Measurements from ENCODE around the gene AAK1.
A peak's percentile ranks its signal among the peaks of the same experiment; 100 is the strongest.
"Not testable (repeated sequence)": the region's sequence is repeated elsewhere in the genome, so short reads cannot be mapped to it uniquely, and the experiment has no call there.

AAK1 gene

DNA sequence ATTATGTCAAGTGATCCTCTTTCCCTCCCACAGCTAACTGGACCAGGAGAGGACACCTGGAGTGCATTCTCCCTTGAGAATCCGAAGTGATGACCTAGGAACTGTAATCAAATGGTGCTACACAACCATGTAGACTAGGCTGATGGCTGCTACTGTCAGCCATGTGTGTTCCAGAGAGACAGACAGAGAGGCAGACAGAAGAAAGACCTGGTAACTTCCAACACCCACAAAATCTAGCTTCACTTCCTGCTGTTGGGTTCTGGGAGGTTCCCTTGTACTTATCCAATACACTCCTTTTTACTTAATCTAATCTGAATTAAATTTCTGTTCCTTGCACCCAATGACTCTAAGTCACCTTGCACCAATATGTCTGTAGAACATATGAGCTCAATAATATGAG lies 72.3 kb downstream of the AAK1 start:
- DNase-seq (ENCODE audit: low read depth) = no peak

DNA sequence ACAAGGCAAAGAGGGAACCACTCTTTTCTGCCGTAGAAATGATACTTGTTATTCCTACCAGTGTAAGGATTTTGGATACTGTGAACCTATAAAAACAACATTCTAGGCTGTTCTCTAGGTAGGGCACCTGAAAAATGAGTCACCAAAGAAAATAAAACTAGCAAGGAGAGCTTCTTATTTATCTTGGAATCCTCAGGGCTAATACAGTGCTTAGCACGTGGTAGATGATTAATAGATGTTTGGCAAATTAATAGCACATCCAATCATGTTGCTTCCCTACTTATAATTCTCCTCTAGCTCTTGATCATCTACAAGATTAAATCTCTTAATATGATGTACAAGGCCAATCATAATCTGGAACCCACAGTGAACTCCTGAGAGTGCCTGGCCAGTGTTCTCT lies 73.1 kb downstream of the AAK1 start:
- DNase-seq (ENCODE audit: low read depth) = no peak

DNA sequence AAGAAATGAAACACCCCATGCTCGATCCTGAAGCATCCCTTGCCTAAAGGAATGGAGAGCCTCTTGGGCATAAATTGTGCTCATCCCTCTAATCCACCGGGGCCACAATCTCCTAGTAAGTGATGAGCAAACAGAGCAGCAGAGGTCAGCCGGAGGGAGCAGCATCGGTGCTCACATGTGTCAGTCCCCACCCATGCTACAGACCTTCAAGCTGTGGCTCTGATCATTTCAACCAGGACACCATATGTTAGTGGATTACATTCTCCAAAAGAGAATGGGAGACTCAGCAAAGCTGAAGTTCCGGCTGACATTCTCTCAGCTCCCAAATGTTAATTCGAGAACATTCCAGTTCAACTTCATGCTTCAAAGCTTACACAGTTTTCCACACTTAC lies 75.6 kb downstream of the AAK1 start:
- no peak for DNase-seq (ENCODE audit: low read depth)

DNA sequence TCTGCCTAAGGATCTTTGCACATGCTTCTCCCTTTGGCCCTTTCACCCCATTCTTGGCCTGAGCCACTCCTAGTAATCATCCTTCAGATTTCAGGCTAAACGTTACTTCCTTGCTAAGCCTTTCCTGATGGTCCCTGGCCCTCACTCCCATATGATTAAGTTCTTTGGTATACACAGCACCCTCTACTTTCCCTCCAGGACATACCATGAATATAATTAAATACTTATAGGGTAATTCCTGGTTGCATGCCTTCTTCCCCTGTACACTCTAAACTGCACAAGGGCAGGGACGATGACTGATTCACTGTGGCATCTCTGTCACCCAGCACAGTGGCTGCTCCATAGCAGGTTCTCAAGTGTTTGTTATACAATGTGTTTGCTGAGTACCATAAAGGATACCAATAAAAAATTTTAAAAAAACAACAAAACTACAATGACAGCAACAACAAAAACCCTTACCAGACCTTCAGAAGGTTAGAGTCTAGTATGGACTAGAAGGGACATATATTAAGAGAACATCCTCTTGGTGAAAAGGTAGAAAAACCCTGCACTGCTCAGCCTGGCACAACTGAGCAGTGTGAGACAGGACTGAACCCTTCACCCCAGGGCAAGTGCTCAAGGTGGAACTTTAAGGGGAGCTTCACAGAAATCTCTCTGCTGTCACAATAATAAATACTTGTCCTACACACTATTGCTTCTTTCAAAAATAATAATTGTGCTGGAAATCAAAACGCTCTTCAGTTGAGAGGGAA lies 76.2 kb downstream of the AAK1 start:
- DNase-seq (ENCODE audit: low read depth) = no peak

DNA sequence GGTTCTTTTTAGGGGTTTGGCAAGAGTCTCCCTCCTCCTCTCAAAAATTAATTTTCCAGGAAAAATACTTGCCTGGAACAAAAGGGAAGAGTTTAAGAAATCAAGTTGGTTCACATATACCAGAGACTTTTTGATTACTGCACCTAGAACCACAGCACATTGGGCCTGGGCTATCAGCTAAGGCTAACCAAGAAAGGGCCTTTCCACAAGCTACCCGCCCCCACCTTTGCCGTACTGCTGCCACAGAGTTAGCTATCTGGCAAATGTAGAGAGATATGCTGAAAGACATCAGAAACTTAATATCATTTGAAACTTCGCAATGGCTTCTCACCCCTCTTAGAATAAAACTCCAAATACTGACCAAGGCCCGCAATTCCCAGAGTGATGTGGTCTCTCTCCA lies 76.9 kb downstream of the AAK1 start:
- DNase-seq (ENCODE audit: low read depth) = no peak

GRCh38 chr2:69565431-69565839 lies 78.1 kb downstream of the AAK1 start:
- DNase-seq (ENCODE audit: low read depth) = peak; percentile 45

DNA sequence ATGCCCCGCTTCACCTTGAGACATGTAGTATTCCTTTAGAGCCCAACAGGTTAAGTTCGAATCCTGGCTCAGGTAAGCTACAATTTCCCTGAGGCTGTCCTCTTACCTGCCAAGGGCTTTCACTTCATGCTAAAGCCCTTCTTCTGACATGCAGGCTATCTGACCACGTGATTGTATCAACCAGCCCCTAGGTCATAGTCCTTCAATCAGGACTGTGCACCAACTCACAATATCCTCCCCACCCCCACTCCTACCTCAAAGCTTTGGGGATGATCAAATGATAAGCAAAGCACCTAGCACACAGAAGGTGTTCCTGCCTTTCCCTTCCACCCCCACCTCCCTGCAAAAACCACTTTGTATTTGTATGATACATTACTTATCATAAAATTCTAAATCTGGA lies 78.9 kb downstream of the AAK1 start:
- no peak for DNase-seq (ENCODE audit: low read depth)

DNA sequence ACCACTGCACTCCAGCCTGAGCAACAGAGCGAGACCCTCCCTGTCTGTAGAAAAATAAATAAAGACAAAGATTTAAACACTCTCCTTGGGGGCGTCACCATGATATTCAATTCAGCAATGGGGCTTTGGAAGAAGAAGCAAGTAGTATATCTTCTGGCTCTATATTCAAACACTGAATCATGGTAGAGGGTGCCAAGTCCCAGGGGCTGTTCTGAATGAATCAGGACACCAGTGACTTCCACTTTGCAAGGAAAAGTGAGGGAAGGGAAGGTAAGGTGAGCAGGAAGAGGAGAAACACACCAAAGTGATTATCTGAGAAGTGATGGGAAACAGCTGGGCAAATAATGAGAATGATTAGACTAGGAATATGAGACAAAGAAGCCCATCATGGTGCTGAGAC lies 80.5 kb downstream of the AAK1 start:
- DNase-seq (ENCODE audit: low read depth) = no peak

DNA sequence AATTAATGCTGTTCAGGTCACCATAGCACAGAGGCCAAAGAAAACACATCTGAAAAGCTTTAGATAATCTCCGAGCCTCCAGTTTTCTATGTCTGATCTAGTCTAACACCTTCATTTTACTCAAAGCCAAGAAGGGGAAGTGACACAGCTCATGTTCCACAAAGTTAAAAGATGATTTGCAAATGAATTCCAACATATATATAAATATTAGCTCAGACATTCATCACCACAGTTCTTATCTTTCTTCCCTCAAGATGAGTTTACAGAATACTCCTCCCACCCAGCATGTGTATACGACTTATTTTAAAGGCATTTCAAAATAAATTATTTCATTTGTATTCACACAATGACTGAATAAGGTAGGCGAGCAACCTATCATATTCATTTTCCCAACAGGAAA lies 82.4 kb downstream of the AAK1 start:
- DNase-seq (ENCODE audit: low read depth) = no peak

GRCh38 chr2:69560147-69560482 lies 83.4 kb downstream of the AAK1 start:
- DNase-seq (ENCODE audit: low read depth) = no peak

DNA sequence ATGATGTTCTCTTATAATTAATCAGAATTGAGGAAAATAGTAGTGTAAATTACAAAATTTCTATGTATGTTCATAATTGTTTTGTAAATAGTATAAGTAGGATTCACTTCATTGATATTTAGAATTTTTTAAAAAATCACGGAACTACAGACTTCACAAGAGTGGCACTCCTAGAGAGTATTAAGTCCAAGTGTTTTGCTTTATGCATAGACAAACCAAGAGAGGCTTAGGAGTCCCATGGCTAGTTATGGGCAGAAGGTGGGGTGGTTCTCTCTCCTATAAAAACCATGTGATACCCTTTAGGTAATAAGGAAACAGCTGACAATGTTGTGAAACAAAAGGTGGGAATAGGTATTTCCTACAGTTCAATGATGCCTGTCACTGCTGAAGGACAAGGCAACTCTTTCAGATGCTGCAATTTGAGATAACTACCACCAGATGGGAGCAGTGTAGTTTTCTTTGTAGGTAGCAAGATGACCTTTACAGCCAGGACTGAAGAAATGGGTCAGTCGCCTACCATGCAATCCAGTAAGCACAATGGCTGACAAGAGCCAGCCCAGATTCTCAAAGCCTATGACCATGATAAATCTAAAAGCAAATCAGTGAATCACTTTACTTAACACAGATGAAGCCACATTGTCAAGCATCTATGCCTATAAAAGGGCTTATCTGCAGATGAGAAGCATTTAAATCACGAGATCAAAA lies 83.9 kb downstream of the AAK1 start:
- DNase-seq (ENCODE audit: low read depth) = no peak

DNA sequence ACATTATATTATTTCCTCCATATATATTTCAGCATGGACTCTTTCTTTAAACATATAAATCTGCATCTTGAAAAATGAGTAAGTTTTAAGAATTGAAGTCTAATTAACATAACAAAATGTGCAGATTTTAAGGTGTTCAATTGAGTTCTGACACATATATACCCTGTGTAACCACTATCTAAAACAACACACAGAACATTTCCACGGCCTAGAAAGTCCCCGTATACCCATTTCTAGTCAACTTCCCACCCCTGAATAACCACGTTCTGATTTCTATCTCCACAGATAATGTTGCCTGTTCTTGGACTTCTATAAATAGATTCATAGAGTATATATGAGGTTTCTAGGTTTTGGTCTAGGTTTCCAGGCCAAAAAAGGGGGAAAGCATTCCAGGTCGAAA lies 87.5 kb downstream of the AAK1 start:
- DNase-seq (ENCODE audit: low read depth) = no peak

DNA sequence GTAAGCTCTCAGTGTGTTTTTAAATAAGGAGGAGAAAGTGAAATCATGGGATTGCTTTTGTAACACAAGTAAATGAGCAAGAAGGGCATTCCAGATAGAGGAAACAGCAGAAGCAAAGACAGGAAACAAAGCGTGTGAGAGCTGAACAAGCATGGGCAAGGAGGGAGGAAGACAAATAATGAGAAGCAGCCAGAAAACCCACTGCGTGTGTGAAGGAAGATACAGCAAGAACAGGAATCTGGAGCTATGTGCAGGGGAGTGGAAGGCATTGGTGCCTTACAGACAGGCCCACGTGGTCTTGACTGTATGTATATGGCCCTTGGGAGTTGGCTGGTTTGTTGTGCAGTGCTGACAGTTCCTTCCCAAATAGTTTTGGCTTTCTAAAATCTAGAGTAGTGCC lies 88.6 kb downstream of the AAK1 start:
- no peak for DNase-seq (ENCODE audit: low read depth)

DNA sequence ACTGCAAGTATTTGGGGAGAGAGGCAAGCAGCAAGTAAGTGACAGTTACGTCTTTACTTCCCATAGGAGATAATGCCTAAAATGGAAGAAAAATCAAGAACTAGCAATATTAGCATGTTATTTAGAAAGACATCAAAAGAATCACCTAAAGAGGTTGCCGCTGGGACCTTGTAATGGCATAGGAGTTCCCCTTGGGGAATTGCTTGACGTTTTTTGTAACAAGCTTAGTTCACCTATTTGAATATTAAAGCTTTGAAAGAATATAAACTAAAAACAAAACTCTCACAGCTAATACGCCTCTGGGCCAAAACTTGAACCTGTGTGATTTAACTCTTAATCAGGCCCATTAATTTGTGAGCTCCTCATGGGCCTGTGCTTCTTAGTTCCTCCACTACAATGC lies 89.0 kb downstream of the AAK1 start:
- DNase-seq (ENCODE audit: low read depth) = no peak

DNA sequence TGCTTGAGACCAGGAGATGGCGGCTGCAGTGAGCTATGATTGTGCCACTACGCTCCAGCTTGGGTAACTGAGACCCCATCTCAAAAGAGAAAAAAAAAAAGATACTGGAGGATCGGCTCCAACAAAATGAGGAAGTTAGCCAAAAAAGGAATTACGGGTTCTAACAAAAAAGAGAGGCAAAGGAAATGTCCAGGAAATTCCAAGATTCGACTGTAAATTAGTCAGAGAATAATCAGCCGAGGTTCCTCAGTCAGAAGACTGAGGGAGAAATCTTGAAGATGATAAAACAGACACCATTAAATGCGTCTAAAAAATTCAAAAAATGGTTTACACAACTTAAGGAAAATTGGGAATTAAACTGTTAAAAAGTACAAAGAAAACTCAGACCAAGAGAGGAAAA lies 89.5 kb downstream of the AAK1 start:
- DNase-seq (ENCODE audit: low read depth) = no peak

GRCh38 chr2:69550511-69550910 lies 93.0 kb downstream of the AAK1 start:
- not testable (repeated sequence) for DNase-seq (ENCODE audit: low read depth)

DNA sequence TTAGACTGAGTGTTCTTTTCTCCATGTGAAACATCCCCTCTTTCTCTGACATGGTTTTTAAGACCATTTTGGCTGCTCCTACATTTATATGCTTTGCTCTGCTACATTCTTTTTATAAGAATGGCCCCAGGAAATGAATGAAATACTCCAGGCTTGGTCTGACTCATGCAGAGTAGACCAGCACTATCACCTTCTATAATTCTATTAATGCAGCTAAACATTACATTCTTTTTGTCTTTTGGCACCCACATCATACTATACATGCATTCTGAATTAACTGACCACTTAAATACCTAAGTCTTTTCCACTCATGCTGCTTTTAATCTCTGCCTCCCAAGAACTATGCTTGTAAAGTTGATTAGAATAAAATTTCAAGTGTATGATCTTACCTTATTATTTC lies 94.1 kb downstream of the AAK1 start:
- DNase-seq (ENCODE audit: low read depth) = no peak

GRCh38 chr2:69547984-69548715 lies 95.4 kb downstream of the AAK1 start:
- DNase-seq (ENCODE audit: low read depth) = no peak

DNA sequence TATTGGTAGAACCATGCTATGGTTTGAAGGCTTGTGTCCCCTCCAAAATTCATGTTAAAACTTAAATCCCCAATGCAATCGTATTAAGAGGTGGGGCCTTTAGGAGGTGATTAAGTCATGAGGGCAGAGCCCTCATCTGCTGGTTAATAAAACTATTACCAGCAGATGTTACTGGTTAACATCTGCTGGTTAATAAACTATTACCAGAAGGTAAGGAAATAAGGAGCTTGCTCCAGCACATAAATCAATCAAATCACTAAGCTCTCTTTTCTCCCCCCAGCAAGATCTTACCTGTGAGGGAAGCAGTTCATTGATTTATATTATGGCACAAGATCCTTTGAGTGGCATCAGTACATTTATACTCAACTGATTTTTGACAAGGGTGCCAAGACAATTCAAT lies 96.9 kb downstream of the AAK1 start:
- no peak for DNase-seq (ENCODE audit: low read depth)

DNA sequence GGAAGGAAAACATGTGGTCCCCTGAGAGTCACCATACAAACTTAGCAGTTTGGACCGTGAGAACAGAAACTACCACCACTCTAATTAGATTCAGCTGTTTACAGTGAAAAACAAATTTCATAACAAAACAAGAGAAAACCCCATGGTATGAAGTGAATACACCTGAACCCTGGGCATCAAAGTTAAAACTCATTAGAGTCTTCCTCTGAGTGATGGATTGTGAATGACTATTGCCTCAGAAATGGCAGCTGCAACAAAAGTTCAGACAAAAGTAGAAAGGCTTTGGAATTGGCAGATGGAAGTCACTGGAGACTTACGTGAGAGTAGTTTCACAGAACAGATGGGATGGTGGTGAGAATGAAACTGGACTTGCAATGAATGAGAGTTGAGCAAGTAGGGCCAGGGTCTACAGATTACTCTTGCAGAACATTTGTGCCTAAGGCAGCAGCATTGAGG lies 98.0 kb downstream of the AAK1 start:
- DNase-seq (ENCODE audit: low read depth) = no peak

DNA sequence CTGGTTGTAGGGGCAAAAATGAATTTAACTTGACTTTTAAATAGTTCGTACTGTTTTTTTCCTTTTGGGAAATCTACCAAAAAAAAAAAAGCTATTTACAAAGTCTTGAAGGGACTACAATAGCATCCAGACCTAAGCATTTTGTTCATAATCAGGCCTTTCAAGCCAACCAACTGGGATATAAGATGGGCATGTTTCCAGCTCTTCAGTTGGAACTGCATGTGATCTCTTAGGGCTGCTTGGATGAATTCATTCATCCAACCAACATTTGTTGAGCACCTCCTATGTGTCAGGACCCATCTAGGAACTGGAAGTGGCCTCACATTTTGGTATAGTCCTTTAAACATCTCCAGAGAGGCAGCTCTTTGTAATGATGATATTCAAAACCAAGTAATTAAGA lies 98.6 kb downstream of the AAK1 start:
- no peak for DNase-seq (ENCODE audit: low read depth)

DNA sequence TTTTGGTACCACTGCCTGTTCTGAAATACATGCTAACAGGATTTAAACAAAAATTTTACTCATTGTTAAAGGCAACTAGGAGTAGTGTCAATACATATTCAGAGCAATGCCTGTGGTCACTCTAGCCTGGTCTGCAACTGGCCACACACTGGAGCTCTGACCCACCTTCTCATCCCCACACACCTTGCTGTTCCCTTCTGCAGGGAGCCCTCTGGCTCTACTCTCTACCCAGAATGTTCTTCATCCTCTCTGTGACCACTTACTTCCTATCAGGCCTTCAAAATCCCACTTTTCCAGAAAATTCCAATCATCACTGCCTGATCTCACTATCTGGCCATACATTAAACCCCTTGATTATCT lies 104.0 kb downstream of the AAK1 start:
- no peak for DNase-seq (ENCODE audit: low read depth)

DNA sequence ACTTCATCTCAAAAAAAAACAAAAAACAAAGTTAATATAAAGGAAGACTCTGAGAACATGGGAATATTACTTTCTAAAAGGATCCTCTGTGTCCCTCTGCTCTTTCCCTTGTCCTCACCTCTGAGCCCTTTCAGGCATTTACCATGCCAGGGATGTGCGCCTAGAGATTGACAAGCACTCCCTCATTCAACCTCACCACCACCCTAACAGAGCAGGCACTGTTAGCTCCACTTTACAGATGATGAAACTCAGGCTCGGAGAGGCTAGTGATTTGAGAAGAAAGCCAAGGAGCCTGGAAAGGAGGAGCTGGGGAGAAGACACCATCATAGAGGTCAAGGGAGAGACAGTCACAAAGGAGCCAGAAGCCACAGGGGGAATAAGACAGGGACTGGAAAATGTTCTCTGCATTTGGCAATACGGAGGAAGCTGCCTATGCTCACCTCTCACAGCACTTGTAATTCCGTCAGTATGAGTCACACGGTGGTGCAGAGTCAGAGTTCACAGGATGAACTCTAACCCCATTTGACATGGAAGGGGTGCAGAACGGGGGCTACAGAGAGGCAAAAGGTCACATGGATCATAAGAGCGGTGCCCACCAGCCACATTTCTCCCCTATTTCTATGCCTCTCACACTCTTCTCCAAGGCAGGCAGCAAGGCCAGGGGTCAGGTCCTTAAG lies 104.5 kb downstream of the AAK1 start:
- DNase-seq (ENCODE audit: low read depth) = no peak

Data from stimulated activated CD8-positive, alpha-beta memory T cell treated with anti-CD3 and anti-CD28 coated beads, Interleukin-15, amount 100 ng/mL, for 24 hours (primary cell).